ENCODE measurements around the gene NAB2.

Gene NAB2

GRCh38 chr12:57142121-57142520, 53.2 kb downstream of the NAB2 start:
- no peak for TF ChIP-seq CTCF (IDR thresholded peaks at IDR 0.05; ENCODE audit: control extremely low read depth, extremely low read depth, low read depth, missing control alignments)
- POLR2A ChIA-PET = no interaction called here
- no peak for DNase-seq (ENCODE audit: extremely low spot score)
- CTCF ChIA-PET = interaction anchor here (1.1 to 2.5 kb wide), 8 partner anchors 17 to 72 kb away, joined by 3 to 14 read pairs (median 4); partner anchors contain the start of gene STAT6

DNA sequence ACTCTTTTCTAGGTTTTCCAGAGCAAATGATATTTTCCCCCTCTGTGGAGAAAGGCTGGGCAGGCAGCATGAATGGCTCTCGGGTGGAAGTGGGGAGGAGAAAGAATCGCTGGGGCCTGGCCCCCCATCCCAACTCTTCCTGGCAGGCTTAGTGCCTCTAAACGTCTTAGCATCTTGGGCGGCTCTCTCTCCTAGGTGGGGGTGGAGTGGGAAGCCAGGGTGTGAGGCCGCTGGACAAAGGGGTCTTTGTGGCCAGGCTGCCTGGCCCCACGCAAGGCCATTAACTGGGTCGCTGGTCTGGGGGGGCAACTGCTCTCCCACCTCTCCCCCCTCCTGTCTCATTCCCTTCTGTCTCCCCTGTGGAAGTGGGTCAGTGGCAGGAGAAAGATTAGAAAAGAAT, 53.8 kb downstream of the NAB2 start:
- DNase-seq (ENCODE audit: extremely low spot score) = no peak
- TF ChIP-seq CTCF (IDR thresholded peaks at IDR 0.05; ENCODE audit: control extremely low read depth, extremely low read depth, low read depth, missing control alignments) = no peak
- ChIA-PET POLR2A (no interaction called here), CTCF (interaction anchor here (1.2 to 1.4 kb wide), 3 partner anchors 27 to 41 kb away, joined by 3 to 5 read pairs (median 3); partner anchors contain the start of gene STAT6)

GRCh38 chr12:57143454-57143853, 54.5 kb downstream of the NAB2 start:
- CTCF ChIA-PET = no interaction called here
- POLR2A ChIA-PET = no interaction called here
- no peak for TF ChIP-seq CTCF (IDR thresholded peaks at IDR 0.05; ENCODE audit: control extremely low read depth, extremely low read depth, low read depth, missing control alignments)
- no peak for DNase-seq (ENCODE audit: extremely low spot score)

All from GM10248 (cell line).